K562 (cell line): ENCODE measurements around the gene LRFN2. TPM values are rescaled to one million over a fixed set of nuclear protein-coding genes. Genes with fewer than 3 reads are reported as not detected.

Experiments used
- ATAC-seq: fragments of 200-7000 bp; cut with Tn5 transposase; 3 replicates; pipeline ENCODE4 v1.9.1; 2020; ENCODE audit warnings: moderate library complexity
- BruUV-seq: library from RNA; stranded (reverse); fragments of 400-500 nt; replicated peaks from 2 replicates; lab custom pipeline; 2021; lab: Mats Ljungman, UMichigan
- CTCF ChIA-PET: fragments of 300-600 bp; formaldehyde crosslinking; extraction: SDS; loops from one replicate; lab custom pipeline; 2021; ENCODE audit warnings: low intra/inter-chr PET ratio; lab: Yijun Ruan, JAX
- POLR2A ChIA-PET: fragments of 300-600, 350-650 bp; sonication (Branson Sonifier 250); formaldehyde crosslinking; extraction: SDS; loops from one replicate; lab custom pipeline; 2021; ENCODE audit warnings: antibody characterized with exemption, inconsistent platforms; lab: Yijun Ruan, JAX
- DNase-seq, 4 experiments: peaks; one replicate each; pipeline versions ENCODE4 v3.0.0 to v3.0.0-alpha.2; 2011 to 2018; ENCODE audit warnings: low spot score in 3 of 4, mixed read lengths in 3 of 4; ENCODE audit errors: extremely low read depth in 1 of 4
- FAIRE-seq: peaks from 2 replicates; lab custom pipeline; 2011; peaks lifted over from hg19 to GRCh38; lab: Jason Lieb, UNC
- H2AFZ ChIP-seq: 2 replicates; pipeline ENCODE4 v1.6.0; 2011; ENCODE audit warnings: low read depth, low read length, control low read depth, inconsistent platforms
- H3K27ac ChIP-seq: fragments of 200-600 bp; 3 replicates; pipeline ENCODE4 v1.8.0; 2011; ENCODE audit warnings: low read depth, mild to moderate bottlenecking, control low read depth, inconsistent platforms, low read length, moderate library complexity, mixed read lengths; ENCODE audit errors: extremely low read depth
- H3K27me3 ChIP-seq, 2 experiments: fragments of 300-600 bp in 1 of 2; 2 replicates in 1 of 2; 3 replicates in 1 of 2; pipeline versions ENCODE4 v1.6.0 to v1.8.0; 2011; ENCODE audit warnings: inconsistent platforms in 2 of 2, low read length in 2 of 2, mild to moderate bottlenecking in 1 of 2, mixed read lengths in 1 of 2, moderate library complexity in 1 of 2; ENCODE audit not compliant: control insufficient read depth in 2 of 2, insufficient read depth in 2 of 2
- H3K36me3 ChIP-seq: fragments of 300-600 bp; 3 replicates; pipeline ENCODE4 v1.8.0; 2011; ENCODE audit warnings: mild to moderate bottlenecking, low read length, inconsistent platforms; ENCODE audit not compliant: control insufficient read depth, insufficient read depth
- H3K4me1 ChIP-seq, 2 experiments: fragments of 200-600 bp in 1 of 2; replicated peaks in 1 of 2; 2 replicates in 1 of 2; 3 replicates in 1 of 2; pipeline versions ENCODE4 v1.5.1 to v1.8.0; 2011; ENCODE audit warnings: inconsistent platforms in 2 of 2, low read length in 2 of 2, mild to moderate bottlenecking in 1 of 2, mixed read lengths in 1 of 2, moderate library complexity in 1 of 2; ENCODE audit not compliant: control insufficient read depth in 2 of 2, insufficient read depth in 2 of 2
- H3K4me2 ChIP-seq: 2 replicates; pipeline ENCODE4 v1.6.1; 2011; ENCODE audit warnings: low read length, control low read depth, inconsistent platforms, mixed read lengths; ENCODE audit not compliant: insufficient read depth
- H3K4me3 ChIP-seq: fragments of 200-600 bp; sonication (generic), shearing (Covaris generic); 2 replicates; pipeline ENCODE4 v1.5.1; 2016; ENCODE audit warnings: control low read depth, inconsistent platforms
- H3K79me2 ChIP-seq: fragments of 200-600 bp; 3 replicates; pipeline ENCODE4 v1.8.0; 2011; ENCODE audit warnings: low read length, inconsistent platforms; ENCODE audit not compliant: control insufficient read depth, insufficient read depth
- H3K9ac ChIP-seq, 2 experiments: 2 replicates each; pipeline versions ENCODE4 v1.6.0 to v1.6.1; 2011; ENCODE audit warnings: low read depth in 2 of 2, low read length in 2 of 2, control low read depth in 1 of 2, inconsistent platforms in 1 of 2, mild to moderate bottlenecking in 1 of 2, mixed read lengths in 1 of 2; ENCODE audit not compliant: insufficient read depth in 1 of 2
- H3K9me1 ChIP-seq: one replicate; pipeline ENCODE4 v1.6.0; 2011; ENCODE audit warnings: inconsistent platforms, mild to moderate bottlenecking, low read length, moderate library complexity; ENCODE audit not compliant: control insufficient read depth, insufficient read depth
- H3K9me3 ChIP-seq: replicated peaks from 2 replicates; pipeline ENCODE4 v1.5.1; 2011; ENCODE audit warnings: low read depth, low read length, inconsistent platforms; ENCODE audit not compliant: control insufficient read depth, insufficient read depth
- H4K20me1 ChIP-seq: replicated peaks from 2 replicates; pipeline ENCODE4 v1.6.1; 2011; ENCODE audit warnings: low read length, inconsistent platforms, mixed read lengths; ENCODE audit not compliant: control insufficient read depth, insufficient read depth
- BRD4 ChIP-seq: fragments of 200-600 bp; sonication (generic); IDR thresholded peaks from 2 replicates; pipeline ENCODE4 v1.6.1; 2017; ENCODE audit warnings: inconsistent platforms
- CREBBP ChIP-seq: IDR thresholded peaks from one replicate; pipeline ENCODE4 v1.6.1; 2012; ENCODE audit warnings: low read depth, mild to moderate bottlenecking, control low read depth, inconsistent platforms, low read length
- CTBP1 ChIP-seq: fragments of 450-650 bp; IDR thresholded peaks from 2 replicates; pipeline ENCODE4 v1.6.1; 2016; ENCODE audit warnings: borderline replicate concordance
- FIP1L1 ChIP-seq: fragments of 200-400 bp; formaldehyde crosslinking; IDR thresholded peaks from 2 replicates; pipeline ENCODE4 v1.6.1; 2018; ENCODE audit warnings: mild to moderate bottlenecking, low read depth, low read length; ENCODE audit not compliant: poor library complexity, severe bottlenecking
- HBP1 ChIP-seq: fragments of 450-650 bp; formaldehyde crosslinking; IDR thresholded peaks from 2 replicates; pipeline ENCODE4 v1.4.0; 2022; ENCODE audit warnings: missing genetic modification characterization
- RBM39 ChIP-seq: fragments of 200-400 bp; formaldehyde crosslinking; optimal IDR thresholded peaks from 2 replicates; pipeline ENCODE3; 2018; ENCODE audit warnings: low read depth, low read length
- RNF2 ChIP-seq: sonication (generic); IDR thresholded peaks from 2 replicates; pipeline ENCODE4 v1.6.1; 2016
- SNIP1 ChIP-seq: fragments of 450-650 bp; IDR thresholded peaks from 2 replicates; pipeline ENCODE4 v1.7.1; 2017; ENCODE audit warnings: low read depth, mild to moderate bottlenecking
- SRSF3 ChIP-seq: fragments of 200-400 bp; formaldehyde crosslinking; IDR thresholded peaks from 2 replicates; pipeline ENCODE4 v1.6.1; 2016; ENCODE audit warnings: mild to moderate bottlenecking, low read length, moderate library complexity; ENCODE audit not compliant: insufficient read depth
- TAF15 ChIP-seq: fragments of 200-400 bp; formaldehyde crosslinking; IDR thresholded peaks from 2 replicates; pipeline ENCODE4 v1.6.1; 2017; ENCODE audit warnings: mild to moderate bottlenecking, low read depth, low read length, moderate library complexity
- TOE1 ChIP-seq, 2 experiments: fragments of 450-650 bp in 1 of 2; sonication (generic) in 1 of 2; formaldehyde crosslinking in 1 of 2; IDR thresholded peaks; 2 replicates each; pipeline versions ENCODE4 v1.7.1 to v1.8.0; 2016 to 2022; ENCODE audit warnings: borderline replicate concordance in 2 of 2, mild to moderate bottlenecking in 2 of 2, antibody characterized with exemption in 1 of 2, inconsistent platforms in 1 of 2, low read depth in 1 of 2, missing genetic modification reagents in 1 of 2, moderate library complexity in 1 of 2
- ZNF224 ChIP-seq: sonication (generic); formaldehyde crosslinking; IDR thresholded peaks from 2 replicates; pipeline ENCODE4 v1.8.0; 2022; ENCODE audit warnings: mild to moderate bottlenecking, missing genetic modification reagents
- WGBS: fragments of 100-300 bp; shearing (Covaris generic); methylation state at CpG from one replicate; pipeline ENCODE4 v1.1.6; 2016; ENCODE audit warnings: low coverage, mixed read lengths; ENCODE audit not compliant: insufficient coverage; ENCODE audit errors: missing lambda C conversion rate; 5-methylcytosine and 5-hydroxymethylcytosine counted together
- in situ Hi-C: fragments of 300-500 bp; cut with MboI; formaldehyde crosslinking; loops from 4 replicates; pipeline ENCODE4 v1.15.0; 2018; ENCODE audit warnings: inconsistent platforms, mixed read lengths
- intact Hi-C: fragments of 100-400 bp; cut with micrococcal nuclease; formaldehyde crosslinking; loops from 2 replicates; pipeline ENCODE4 v1.14.2; 2022
- polyA plus RNA-seq, 8 experiments: library from polyadenylated mRNA; depleted of rRNA in 4 of 8; stranded (reverse) in 5 of 8; unstranded in 3 of 8; fragments of >200 nt; fragmentation: Nextera tagmentation in 2 of 8; fragmentation: Illumina TruSeq in 1 of 8; extraction: Ambion mirVana in 2 of 8; extraction: Trizol in 1 of 8; gene quantifications; 2 replicates each; pipeline versions ENCODE4 v1.2.1 to v1.2.3, GENCODE V29; 2011 to 2014; ENCODE audit warnings: inconsistent platforms in 1 of 8, missing spikeins in 1 of 8
- total RNA-seq, 7 experiments: library from RNA; depleted of rRNA in 6 of 7; stranded (reverse); fragments of >200 nt in 6 of 7; fragmentation: Illumina TruSeq in 2 of 7; extraction: Trizol in 2 of 7; gene quantifications; 2 replicates each; pipeline versions ENCODE4 v1.2.1 to v1.2.3, GENCODE V29; 2011 to 2021; ENCODE audit warnings: low replicate concordance in 1 of 7
- TF ChIP-seq, protein P1 (sequence below): sonication (generic); formaldehyde crosslinking; IDR thresholded peaks from 2 replicates; pipeline ENCODE4 v1.8.0; 2022; ENCODE audit warnings: mild to moderate bottlenecking, missing genetic modification reagents

The LRFN2 gene
- total and polyA plus RNA-seq, 9 of the 15 experiments (the other 6 are each of a cell fraction or from before 2014, with no cell fraction given), result not detected

- no peak for TF ChIP-seq ZNF224 (CRISPR knock-in tag)
- no peak for TF ChIP-seq CTBP1
- TF ChIP-seq SRSF3, result no peak
These were observed 173.9 kb downstream of the LRFN2 start (continued) for GRCh38 chr6:40413239-40413638.

DNA sequence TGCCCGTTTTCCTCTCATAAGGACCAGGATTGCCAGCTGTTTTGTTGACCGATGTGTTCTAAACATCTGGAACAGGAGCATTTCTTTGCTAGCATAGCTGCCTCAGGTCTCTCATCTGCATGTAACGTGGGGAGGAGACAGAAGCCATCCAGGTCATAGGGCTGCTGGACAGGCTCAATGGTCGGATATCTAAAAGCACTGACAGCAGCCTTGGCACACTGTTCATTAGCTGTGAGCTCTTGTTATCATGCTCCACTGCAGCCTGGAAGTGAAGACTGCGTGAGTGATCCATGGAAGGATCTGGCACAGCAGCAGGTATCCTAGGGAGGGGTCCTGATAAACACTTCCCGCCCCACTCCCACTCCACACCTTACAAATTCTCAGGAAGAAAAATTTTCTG, 175.3 kb downstream of the LRFN2 start:
- H3K27ac ChIP-seq, result no peak overlapping the region
- H3K79me2 ChIP-seq, result no peaks in the 10 kb centered on the region
- no peaks in the 10 kb centered on the region for H3K9me1 ChIP-seq
- TF ChIP-seq TOE1 (IDR thresholded peaks at IDR 0.05; ENCODE audit: borderline replicate concordance), result no peak
- no peak for TF ChIP-seq TOE1 (CRISPR knock-in tag; IDR thresholded peaks at IDR 0.05; ENCODE audit: borderline replicate concordance, low read depth)
- no peak for TF ChIP-seq BRD4
- no peak for TF ChIP-seq CREBBP
- TF ChIP-seq SNIP1, result no peak
- TF ChIP-seq RNF2, result no peak
- TF ChIP-seq HBP1 (CRISPR knock-in tag), result no peak
- no peak for TF ChIP-seq RBM39
- TF ChIP-seq, protein P1, sequence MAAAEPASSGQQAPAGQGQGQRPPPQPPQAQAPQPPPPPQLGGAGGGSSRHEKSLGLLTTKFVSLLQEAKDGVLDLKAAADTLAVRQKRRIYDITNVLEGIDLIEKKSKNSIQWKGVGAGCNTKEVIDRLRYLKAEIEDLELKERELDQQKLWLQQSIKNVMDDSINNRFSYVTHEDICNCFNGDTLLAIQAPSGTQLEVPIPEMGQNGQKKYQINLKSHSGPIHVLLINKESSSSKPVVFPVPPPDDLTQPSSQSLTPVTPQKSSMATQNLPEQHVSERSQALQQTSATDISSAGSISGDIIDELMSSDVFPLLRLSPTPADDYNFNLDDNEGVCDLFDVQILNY (CRISPR knock-in tag), result no peak
- no peak for TF ChIP-seq FIP1L1
- no peak for TF ChIP-seq TAF15
- ATAC-seq, result no peak
- H3K4me2 ChIP-seq, result no peak overlapping the region
- peaks cover 10 to 45% of the 10 kb centered on the region in 2 experiments for H3K27me3 ChIP-seq
- intact Hi-C loops (no loop called here), in situ Hi-C loops (no loop called here)
- peaks cover 5% of the 10 kb centered on the region; the same call in 1 of the 2 replicates for H4K20me1 ChIP-seq
- FAIRE-seq, result no peak
- ChIA-PET CTCF (no interaction called here), POLR2A (interaction anchor here (0.7 to 0.8 kb wide), 2 partner anchors 17 to 20 kb away, joined by 3 read pairs; no protein-coding TSS in a partner anchor)
- DNase-seq, result no peak
- no TSS peak for BruUV-seq
- no peaks in the 10 kb centered on the region for H3K9me3 ChIP-seq
- H3K4me3 ChIP-seq, result no peak overlapping the region
- H3K9ac ChIP-seq, result no peak overlapping the region
- no peak overlapping the region for H2AFZ ChIP-seq
- H3K36me3 ChIP-seq, result no peaks in the 10 kb centered on the region
- no peaks in the 10 kb centered on the region for H3K4me1 ChIP-seq
- WGBS, result 0% methylated on average over 6 of the region's 6 CpGs
